MM.1S (cell line): ENCODE measurements around the gene MLANA.
A peak's percentile ranks its signal among the peaks of the same experiment; 100 is the strongest.

Source experiments
- DNase-seq: peaks from one replicate; pipeline ENCODE4 v3.0.0-alpha.2; 2015
- H2AFZ ChIP-seq: fragments of 300-600 bp; sonication (generic); 2 replicates; pipeline ENCODE4 v1.6.0; 2016; ENCODE audit warnings: antibody characterized with exemption, low read length
- H3F3A ChIP-seq: fragments of 300-600 bp; sonication (generic); 2 replicates; pipeline ENCODE4 v1.6.1; 2016; ENCODE audit warnings: mild to moderate bottlenecking, antibody characterized with exemption, low read length, moderate library complexity, mixed read lengths; ENCODE audit not compliant: insufficient read depth
- H3K27ac ChIP-seq: fragments of 300-600 bp; sonication (generic); 2 replicates; pipeline ENCODE4 v1.5.1; 2016; ENCODE audit warnings: mild to moderate bottlenecking, low read length
- H3K27me3 ChIP-seq: fragments of 300-600 bp; sonication (generic); replicated peaks from 2 replicates; pipeline ENCODE4 v1.6.0; 2016; ENCODE audit warnings: low read length; ENCODE audit not compliant: insufficient read depth
- H3K36me3 ChIP-seq: fragments of 300-600 bp; sonication (generic); replicated peaks from 2 replicates; pipeline ENCODE4 v1.6.1; 2016; ENCODE audit warnings: mild to moderate bottlenecking, low read length, mixed read lengths; ENCODE audit not compliant: insufficient read depth
- H3K4me1 ChIP-seq: fragments of 300-600 bp; sonication (generic); 2 replicates; pipeline ENCODE4 v1.6.1; 2016; ENCODE audit warnings: low read length, mixed read lengths
- H3K4me2 ChIP-seq: fragments of 300-600 bp; sonication (generic); 2 replicates; pipeline ENCODE4 v1.6.0; 2016; ENCODE audit warnings: low read depth, low read length
- H3K4me3 ChIP-seq: fragments of 300-600 bp; sonication (generic); 2 replicates; pipeline ENCODE4 v1.5.1; 2016; ENCODE audit warnings: low read length, mixed read lengths
- H3K79me2 ChIP-seq: fragments of 300-600 bp; sonication (generic); 2 replicates; pipeline ENCODE4 v1.6.1; 2016; ENCODE audit warnings: mixed run types, low read length, mixed read lengths
- H3K9ac ChIP-seq: fragments of 300-600 bp; sonication (generic); 2 replicates; pipeline ENCODE4 v1.6.1; 2016; ENCODE audit warnings: low read length, mixed read lengths
- H3K9me2 ChIP-seq: fragments of 300-600 bp; sonication (generic); replicated peaks from 2 replicates; pipeline ENCODE4 v1.6.1; 2016; ENCODE audit warnings: mild to moderate bottlenecking, low read length, mixed read lengths; ENCODE audit not compliant: insufficient read depth
- H3K9me3 ChIP-seq: fragments of 300-600 bp; sonication (generic); replicated peaks from 2 replicates; pipeline ENCODE4 v1.6.1; 2016; ENCODE audit warnings: mild to moderate bottlenecking, low read length, mixed read lengths; ENCODE audit not compliant: insufficient read depth
- H4K20me1 ChIP-seq: fragments of 300-600 bp; sonication (generic); 2 replicates; pipeline ENCODE4 v1.6.1; 2016; ENCODE audit warnings: mild to moderate bottlenecking, low read length, moderate library complexity, mixed read lengths; ENCODE audit not compliant: insufficient read depth
- CTCF ChIP-seq: fragments of 300-600 bp; sonication (generic); IDR thresholded peaks from 2 replicates; pipeline ENCODE4 v1.5.1; 2016; ENCODE audit warnings: antibody characterized with exemption, low read length, mixed read lengths
- EZH2 ChIP-seq: fragments of 300-600 bp; sonication (generic); optimal IDR thresholded peaks from 2 replicates; pipeline ENCODE3; 2017; ENCODE audit warnings: low read depth, mild to moderate bottlenecking, antibody characterized with exemption, low read length, mixed read lengths
- EZH2phosphoT487 ChIP-seq: fragments of 300-600 bp; sonication (generic); IDR thresholded peaks from 2 replicates; pipeline ENCODE4 v1.6.1; 2018; ENCODE audit warnings: antibody characterized with exemption, low read length

The MLANA gene

GRCh38 chr9:5941214-5941613, 50.5 kb downstream of the MLANA start:
- Histone ChIP-seq H3K36me3 (no peaks in the 10 kb centered on the region), H3F3A (no peaks in the 10 kb centered on the region), H3K79me2 (no peaks in the 10 kb centered on the region), H3K27ac (no peak overlapping the region), H3K9me2 (no peaks in the 10 kb centered on the region), H3K27me3 (no peaks in the 10 kb centered on the region), H3K9ac (no peak overlapping the region), H4K20me1 (no peaks in the 10 kb centered on the region), H3K4me3 (no peak overlapping the region), H3K4me1 (no peaks in the 10 kb centered on the region), H2AFZ (no peak overlapping the region), H3K4me2 (no peak overlapping the region), H3K9me3 (no peaks in the 10 kb centered on the region)
- DNase-seq, result no peak
- TF ChIP-seq EZH2phosphoT487, result no peak
- no peak for TF ChIP-seq CTCF
- TF ChIP-seq EZH2, result no peak

- Histone ChIP-seq H3K4me1 (peaks cover 7% of the 10 kb centered on the region), H3K9me2 (no peaks in the 10 kb centered on the region), H3K36me3 (no peaks in the 10 kb centered on the region), H3K4me3 (no peak overlapping the region), H4K20me1 (no peaks in the 10 kb centered on the region), H2AFZ (no peak overlapping the region), H3K27ac (no peak overlapping the region), H3K4me2 (no peak overlapping the region), H3K9ac (no peak overlapping the region), H3F3A (peaks cover 8% of the 10 kb centered on the region), H3K9me3 (no peaks in the 10 kb centered on the region), H3K27me3 (no peaks in the 10 kb centered on the region), H3K79me2 (no peaks in the 10 kb centered on the region)
- DNase-seq, result no peak
- TF ChIP-seq EZH2 (no peak), CTCF (no peak), EZH2phosphoT487 (no peak)
These were observed 54.4 kb downstream of the MLANA start for GRCh38 chr9:5945112-5945511.

GRCh38 chr9:5947912-5948311, 57.2 kb downstream of the MLANA start:
- no peaks in the 10 kb centered on the region for H3K9me2 ChIP-seq
- no peak overlapping the region for H3K4me3 ChIP-seq
- H3K27me3 ChIP-seq, result no peaks in the 10 kb centered on the region
- no peaks in the 10 kb centered on the region for H3K36me3 ChIP-seq
- H3F3A ChIP-seq, result peaks cover 8% of the 10 kb centered on the region
- H3K4me2 ChIP-seq, result peak overlapping the region; percentile 38; the same call in 1 of the 2 replicates
- H3K9me3 ChIP-seq, result no peaks in the 10 kb centered on the region
- peak; percentile 41 for DNase-seq
- H2AFZ ChIP-seq, result no peak overlapping the region
- H3K9ac ChIP-seq, result no peak overlapping the region
- H3K4me1 ChIP-seq, result peaks cover 7% of the 10 kb centered on the region
- peak overlapping the region; percentile 49; the same call in 1 of the 2 replicates for H3K27ac ChIP-seq
- H4K20me1 ChIP-seq, result no peaks in the 10 kb centered on the region
- TF ChIP-seq CTCF, result no peak
- H3K79me2 ChIP-seq, result no peaks in the 10 kb centered on the region
